Mucosa of rectum (tissue), 2 donors: Measurements from ENCODE around the gene PPP2R2D.

ENCODE experiments used
- H3K27ac ChIP-seq, 2 donors: one replicate each; pipeline ENCODE4 v1.7.0; 2013; ENCODE audit warnings: inconsistent platforms in 2 of 2, low read depth in 2 of 2, low read length in 2 of 2
- H3K27me3 ChIP-seq, 2 donors: one replicate each; pipeline ENCODE4 v1.7.0; 2013; ENCODE audit warnings: low read length in 2 of 2; ENCODE audit not compliant: control insufficient read depth in 2 of 2, insufficient read depth in 2 of 2
- H3K36me3 ChIP-seq, 2 donors: one replicate each; pipeline ENCODE4 v1.7.0; 2013; ENCODE audit warnings: low read length in 2 of 2; ENCODE audit not compliant: control insufficient read depth in 2 of 2, insufficient read depth in 2 of 2
- H3K4me1 ChIP-seq, 2 donors: one replicate each; pipeline ENCODE4 v1.7.0; 2013; ENCODE audit warnings: low read length in 2 of 2, mild to moderate bottlenecking in 1 of 2; ENCODE audit not compliant: control insufficient read depth in 2 of 2, insufficient read depth in 2 of 2
- H3K4me3 ChIP-seq, 2 donors: one replicate each; pipeline ENCODE4 v1.7.0; 2013; ENCODE audit warnings: low read length in 2 of 2
- H3K9ac ChIP-seq, 2 donors: one replicate each; pipeline ENCODE4 v1.7.0; 2013; ENCODE audit warnings: low read length in 2 of 2, low read depth in 1 of 2, mild to moderate bottlenecking in 1 of 2
- H3K9me3 ChIP-seq, 2 donors: one replicate each; pipeline ENCODE4 v1.7.0; 2013; ENCODE audit warnings: low read length in 2 of 2; ENCODE audit not compliant: control insufficient read depth in 2 of 2
- donor health status: healthy.
- donor health status: Normal muscosa, but diverticular disease.

Gene PPP2R2D

DNA sequence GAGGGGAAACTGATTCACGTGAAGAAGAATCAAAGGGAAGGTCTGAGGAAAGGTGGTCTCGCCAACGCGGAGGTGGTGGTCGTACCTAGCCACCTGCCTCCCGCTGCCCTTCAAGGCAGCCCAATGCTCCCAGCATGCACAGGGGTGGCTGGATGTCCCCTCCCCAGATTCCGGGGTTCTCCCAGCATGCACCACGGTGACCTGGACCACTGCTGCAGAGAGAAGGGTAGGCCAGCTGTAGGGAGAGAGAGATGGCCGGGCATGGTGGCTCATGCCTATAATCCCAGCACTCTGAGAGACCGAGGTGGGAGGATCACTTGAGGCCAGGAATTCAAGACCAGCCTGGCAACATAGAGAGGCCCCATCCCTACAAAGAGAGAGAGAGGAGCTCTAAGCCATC is 32.4 kb upstream of the PPP2R2D start:
- Histone ChIP-seq H3K9me3 (no peaks in the 10 kb centered on the region), H3K4me1 (no peaks in the 10 kb centered on the region), H3K27ac (no peak overlapping the region), H3K27me3 (peaks cover 0 to 3% of the 10 kb centered on the region in 2 donors), H3K36me3 (no peaks in the 10 kb centered on the region), H3K9ac (no peak overlapping the region), H3K4me3 (no peak overlapping the region)

DNA sequence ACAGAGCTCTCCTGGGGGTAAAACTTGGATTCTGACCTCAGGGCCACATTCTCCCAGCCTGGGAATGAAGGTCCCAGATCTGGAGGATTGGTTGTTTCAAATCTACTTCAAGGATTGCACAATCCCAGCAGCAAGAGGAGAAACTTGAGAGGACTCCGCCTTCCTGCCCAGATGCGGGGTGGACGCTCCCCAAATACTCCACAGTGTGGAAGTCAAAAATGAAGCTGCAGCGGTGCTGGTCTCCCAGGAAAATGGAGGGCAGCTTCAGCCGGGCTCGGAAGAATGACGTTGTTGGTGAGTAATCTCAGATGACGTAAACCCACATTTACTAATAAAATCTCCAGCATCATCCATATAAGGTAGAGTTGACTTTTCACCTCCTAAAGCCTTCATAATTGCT is 31.5 kb upstream of the PPP2R2D start:
- Histone ChIP-seq H3K9me3 (no peaks in the 10 kb centered on the region), H3K9ac (no peak overlapping the region), H3K4me3 (no peak overlapping the region), H3K27ac (no peak overlapping the region), H3K36me3 (no peaks in the 10 kb centered on the region), H3K4me1 (no peaks in the 10 kb centered on the region), H3K27me3 (peaks cover 0 to 3% of the 10 kb centered on the region in 2 donors)

GRCh38 chr10:131870411-131870810 is 30.4 kb upstream of the PPP2R2D start:
- H3K9ac ChIP-seq: no peak overlapping the region
- no peak overlapping the region for H3K4me3 ChIP-seq
- no peak overlapping the region for H3K27ac ChIP-seq
- peaks cover 1 to 6% of the 10 kb centered on the region in 2 donors for H3K27me3 ChIP-seq
- H3K9me3 ChIP-seq: no peaks in the 10 kb centered on the region
- H3K36me3 ChIP-seq: no peaks in the 10 kb centered on the region
- H3K4me1 ChIP-seq: no peaks in the 10 kb centered on the region

DNA sequence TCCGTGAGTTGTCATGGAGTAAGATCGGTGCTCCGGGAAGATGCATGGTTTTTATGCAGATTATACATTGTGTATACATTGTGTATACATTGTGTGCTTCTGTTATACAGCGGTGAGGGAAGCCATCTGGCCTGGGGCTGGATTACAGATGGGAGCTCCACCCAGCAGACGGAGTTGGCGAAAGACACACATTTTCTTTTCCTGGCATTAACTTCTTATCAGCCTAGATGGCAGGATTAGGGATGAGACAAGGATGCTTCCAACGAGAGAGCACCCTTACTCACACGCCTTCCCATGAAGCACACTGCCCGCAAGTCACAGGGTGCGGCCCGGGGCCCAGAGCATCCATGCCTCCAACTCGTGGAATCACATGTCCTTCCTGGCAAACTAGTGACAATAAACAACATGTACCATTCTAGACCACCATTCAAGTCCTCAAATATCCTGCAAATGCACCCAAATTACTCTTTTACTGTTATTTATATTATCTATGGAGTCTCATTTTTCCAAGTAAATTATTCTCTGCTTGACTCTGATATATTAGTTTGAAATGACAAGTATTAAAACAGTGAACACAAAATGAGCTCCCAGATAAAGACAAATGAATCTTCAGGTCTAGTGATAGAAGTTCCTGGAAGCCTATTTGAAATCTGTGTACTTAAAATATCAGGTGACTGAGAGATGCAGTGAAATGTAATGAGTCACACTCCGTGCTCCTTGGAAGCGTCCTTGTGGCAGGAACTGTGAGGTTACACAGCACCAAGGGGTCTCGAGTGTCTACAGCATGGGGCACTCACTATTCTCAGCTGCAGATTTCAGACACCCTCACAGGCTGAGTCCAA is 29.8 kb upstream of the PPP2R2D start:
- H3K4me3 ChIP-seq: no peak overlapping the region
- H3K27me3 ChIP-seq: peaks cover 2 to 6% of the 10 kb centered on the region in 2 donors
- H3K36me3 ChIP-seq: no peaks in the 10 kb centered on the region
- no peaks in the 10 kb centered on the region for H3K4me1 ChIP-seq
- no peak overlapping the region for H3K27ac ChIP-seq
- H3K9me3 ChIP-seq: no peaks in the 10 kb centered on the region
- no peak overlapping the region for H3K9ac ChIP-seq

DNA sequence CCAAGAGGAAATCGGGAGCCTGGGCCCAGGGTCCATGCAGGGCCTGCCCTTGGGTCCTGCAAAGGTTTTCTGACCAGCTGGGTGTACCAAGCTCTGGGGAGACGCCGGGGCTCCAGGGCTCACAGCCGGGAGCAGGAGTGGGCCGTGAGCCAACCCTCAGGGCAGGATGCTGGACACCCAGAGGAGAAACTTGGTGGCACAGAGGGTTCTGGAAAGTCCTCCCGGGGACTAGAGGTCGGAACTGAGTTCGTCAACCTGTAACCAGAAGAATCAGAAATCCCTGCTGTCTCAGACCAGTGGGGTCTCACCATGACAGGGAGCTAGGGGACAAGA is 29.2 kb upstream of the PPP2R2D start:
- Histone ChIP-seq H3K27ac (no peak overlapping the region), H3K4me3 (no peak overlapping the region), H3K36me3 (no peaks in the 10 kb centered on the region), H3K9me3 (no peaks in the 10 kb centered on the region), H3K9ac (no peak overlapping the region), H3K27me3 (peaks cover 2 to 10% of the 10 kb centered on the region in 2 donors), H3K4me1 (no peaks in the 10 kb centered on the region)

DNA sequence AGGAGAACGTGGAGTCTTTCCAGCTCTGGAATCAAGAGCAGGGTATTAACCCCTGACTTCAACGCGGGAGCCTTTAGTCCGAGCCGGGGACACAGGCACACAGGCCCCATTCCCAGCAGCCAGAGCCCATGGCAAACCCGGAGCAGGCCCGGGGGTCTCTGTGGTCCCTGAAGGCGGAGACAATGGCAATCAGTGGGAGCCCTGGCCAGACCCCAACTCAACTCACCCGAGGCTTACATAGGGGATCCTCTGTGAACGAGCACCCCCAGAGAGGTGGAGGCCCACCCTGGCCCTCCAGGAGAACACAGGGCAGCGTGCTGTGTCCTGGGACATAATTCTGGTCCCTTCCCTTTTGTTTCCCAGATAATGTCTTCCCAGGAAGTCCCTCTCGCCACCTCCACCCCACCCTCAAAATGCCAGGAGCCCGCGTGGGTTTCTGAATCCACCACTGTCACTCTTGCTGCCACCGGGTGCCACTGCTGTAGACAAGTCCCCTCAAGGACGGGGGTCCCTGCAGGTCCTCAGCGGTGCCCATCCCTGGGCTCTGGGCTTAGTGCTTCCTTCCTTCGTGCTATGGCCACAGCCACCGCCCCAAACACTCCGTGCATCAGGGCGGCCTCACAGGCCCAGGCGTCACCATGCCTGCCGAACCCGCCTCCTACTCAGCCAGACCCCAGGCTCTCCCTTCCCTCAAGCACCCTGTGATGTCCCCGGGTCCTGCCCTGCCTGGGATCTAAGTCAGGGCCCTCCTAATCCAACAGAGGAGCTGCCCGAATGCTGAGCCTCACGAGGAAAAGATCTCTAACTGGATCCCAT is 28.6 kb upstream of the PPP2R2D start:
- Histone ChIP-seq H3K27me3 (peaks cover 2 to 10% of the 10 kb centered on the region in 2 donors), H3K9me3 (no peaks in the 10 kb centered on the region), H3K9ac (no peak overlapping the region), H3K36me3 (no peaks in the 10 kb centered on the region), H3K4me3 (no peak overlapping the region), H3K4me1 (no peaks in the 10 kb centered on the region), H3K27ac (no peak overlapping the region)

DNA sequence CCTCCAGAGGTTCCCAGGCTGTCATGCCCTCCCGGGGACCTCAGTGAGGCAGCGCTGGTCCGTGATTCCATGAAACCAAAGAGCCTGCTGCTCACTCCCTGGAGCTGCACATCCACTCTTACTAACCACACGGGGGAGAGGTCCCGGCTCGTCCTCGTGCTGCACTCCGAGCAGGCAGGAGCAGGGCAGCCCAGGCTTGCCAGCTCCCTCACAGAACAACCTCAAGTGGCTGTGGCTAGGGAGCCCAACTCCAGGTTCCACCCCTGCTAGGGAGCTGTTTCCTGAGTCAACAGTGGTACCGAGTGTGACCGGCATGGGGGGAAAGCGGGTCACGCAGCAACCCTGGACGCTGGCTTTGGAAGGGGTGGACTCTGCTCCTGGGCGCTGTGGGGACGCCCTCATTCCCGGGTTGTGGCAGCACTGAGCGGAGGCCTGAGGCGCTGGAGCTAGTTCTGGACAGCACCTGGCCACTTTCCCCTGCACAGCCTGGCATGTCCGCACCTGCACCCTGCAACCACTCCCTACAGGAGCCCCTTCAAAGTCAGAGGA is 27.9 kb upstream of the PPP2R2D start:
- Histone ChIP-seq H3K9ac (no peak overlapping the region), H3K27me3 (peaks cover 2 to 10% of the 10 kb centered on the region in 2 donors), H3K9me3 (no peaks in the 10 kb centered on the region), H3K4me1 (no peaks in the 10 kb centered on the region), H3K27ac (no peak overlapping the region), H3K4me3 (no peak overlapping the region), H3K36me3 (no peaks in the 10 kb centered on the region)

DNA sequence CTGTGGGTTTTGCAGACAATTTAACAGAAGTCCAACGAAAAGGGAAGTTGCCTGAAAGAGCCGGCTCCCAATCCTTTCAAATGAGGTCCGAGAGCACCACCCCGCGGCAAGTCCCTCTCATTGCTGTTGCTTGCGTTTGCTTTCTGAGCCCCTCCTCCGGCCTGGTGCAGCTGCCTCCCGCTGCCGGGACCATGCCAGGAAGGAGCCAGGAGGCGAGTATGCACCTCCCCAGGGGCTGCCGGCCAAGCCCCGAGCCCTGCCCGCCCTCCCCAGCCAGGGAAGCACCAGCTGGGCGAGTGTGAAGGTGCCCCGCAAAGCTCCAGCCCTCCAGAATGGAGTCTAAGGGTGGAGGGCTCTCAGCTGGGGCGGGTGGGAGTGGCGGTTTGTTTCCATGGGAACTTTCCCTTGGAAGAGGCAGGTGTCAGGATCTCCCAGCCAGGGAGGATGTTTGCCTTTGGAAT is 25.8 kb upstream of the PPP2R2D start:
- H3K9me3 ChIP-seq: no peaks in the 10 kb centered on the region
- H3K27ac ChIP-seq: no peak overlapping the region
- no peaks in the 10 kb centered on the region for H3K36me3 ChIP-seq
- H3K27me3 ChIP-seq: peaks cover 4 to 12% of the 10 kb centered on the region in 2 donors
- no peak overlapping the region for H3K4me3 ChIP-seq
- no peak overlapping the region for H3K9ac ChIP-seq
- no peaks in the 10 kb centered on the region for H3K4me1 ChIP-seq

GRCh38 chr10:131875501-131875900 is 25.3 kb upstream of the PPP2R2D start:
- Histone ChIP-seq H3K9ac (no peak overlapping the region), H3K27ac (no peak overlapping the region), H3K4me3 (no peak overlapping the region), H3K4me1 (no peaks in the 10 kb centered on the region), H3K36me3 (no peaks in the 10 kb centered on the region), H3K27me3 (peaks cover 4 to 12% of the 10 kb centered on the region in 2 donors), H3K9me3 (no peaks in the 10 kb centered on the region)

DNA sequence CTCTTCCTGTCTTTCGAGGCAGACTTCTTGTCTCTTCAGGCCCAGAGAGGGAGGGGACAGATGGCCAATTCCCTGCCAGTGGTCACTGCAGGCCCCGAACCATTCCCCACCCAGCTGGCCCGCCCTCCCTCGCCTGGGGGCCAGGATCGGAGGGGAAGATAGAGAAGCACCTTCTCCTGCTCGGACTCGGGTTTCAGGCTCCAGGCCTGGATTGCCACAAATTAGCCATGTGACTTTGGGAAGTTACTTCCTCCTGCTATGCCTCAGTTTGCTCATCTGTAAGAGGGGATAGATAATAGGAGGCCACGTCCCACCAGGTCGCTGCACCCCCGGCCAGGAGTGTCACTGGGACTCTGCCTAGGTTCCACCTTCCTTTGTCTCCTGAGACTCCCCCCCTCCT is 24.8 kb upstream of the PPP2R2D start:
- H3K27me3 ChIP-seq: peaks cover 4 to 9% of the 10 kb centered on the region in 2 donors

More for the DNA sequence above, 24.8 kb upstream of the PPP2R2D start:
- Histone ChIP-seq H3K27ac (no peak overlapping the region), H3K36me3 (no peaks in the 10 kb centered on the region), H3K9me3 (no peaks in the 10 kb centered on the region), H3K4me3 (no peak overlapping the region), H3K4me1 (no peaks in the 10 kb centered on the region), H3K9ac (no peak overlapping the region)
